Neutrophil (primary cell): ENCODE measurements around the gene TMX1.

Source experiments
- H3K27ac ChIP-seq: fragments of 200-600 bp; sonication (generic); 2 replicates; pipeline ENCODE4 v1.5.1; 2016; ENCODE audit warnings: mild to moderate bottlenecking, moderate library complexity
- H3K27me3 ChIP-seq: fragments of 200-600 bp; sonication (generic); 2 replicates; pipeline ENCODE4 v1.6.0; 2016; ENCODE audit warnings: mild to moderate bottlenecking
- H3K36me3 ChIP-seq: fragments of 200-600 bp; sonication (generic); 2 replicates; pipeline ENCODE4 v1.5.1; 2017
- H3K4me1 ChIP-seq, 2 experiments: fragments of 200-600 bp in 1 of 2; sonication (generic) in 1 of 2; 1 replicate in 1 of 2; 2 replicates in 1 of 2; pipeline versions ENCODE4 v1.5.1 to v1.6.1; 2013 to 2016; ENCODE audit warnings: low read depth in 1 of 2, low read length in 1 of 2, mild to moderate bottlenecking in 1 of 2, moderate library complexity in 1 of 2; ENCODE audit not compliant: control insufficient read depth in 1 of 2, insufficient read depth in 1 of 2
- H3K4me3 ChIP-seq, 2 experiments: fragments of 200-600 bp in 1 of 2; sonication (generic) in 1 of 2; 1 replicate in 1 of 2; 2 replicates in 1 of 2; pipeline ENCODE4 v1.5.1; 2013 to 2016; ENCODE audit warnings: low read depth in 1 of 2, low read length in 1 of 2, mild to moderate bottlenecking in 1 of 2, moderate library complexity in 1 of 2
- H3K9me3 ChIP-seq: fragments of 200-600 bp; sonication (generic); 2 replicates; pipeline ENCODE4 v1.5.1; 2016
- TF ChIP-seq, protein P1 (sequence below): fragments of 200-600 bp; sonication (generic); IDR thresholded peaks from 2 replicates; pipeline ENCODE4 v1.5.1; 2016; ENCODE audit warnings: antibody characterized with exemption

TMX1 gene

DNA sequence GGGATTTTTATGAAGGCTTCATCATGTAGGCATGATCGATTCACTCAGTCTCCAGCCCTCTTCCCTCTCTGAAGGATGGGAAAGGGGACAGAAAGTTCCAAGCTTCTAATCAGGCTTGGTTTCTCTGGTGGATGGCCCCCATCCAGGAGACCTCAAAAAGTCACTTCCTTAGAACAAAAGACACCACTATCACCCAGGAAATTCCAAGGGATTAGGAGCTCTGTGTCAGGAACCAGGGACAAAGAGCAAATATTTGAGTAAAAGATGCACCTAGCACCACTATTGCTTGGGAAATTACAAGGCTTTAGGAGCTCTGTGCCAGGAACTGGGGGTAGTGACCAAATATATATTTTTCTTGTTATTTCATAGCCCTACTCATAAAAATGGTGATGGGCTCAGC, 33.6 kb upstream of the TMX1 start:
- Histone ChIP-seq H3K4me3 (no peak overlapping the region), H3K36me3 (no peaks in the 10 kb centered on the region), H3K27ac (no peak overlapping the region)

DNA sequence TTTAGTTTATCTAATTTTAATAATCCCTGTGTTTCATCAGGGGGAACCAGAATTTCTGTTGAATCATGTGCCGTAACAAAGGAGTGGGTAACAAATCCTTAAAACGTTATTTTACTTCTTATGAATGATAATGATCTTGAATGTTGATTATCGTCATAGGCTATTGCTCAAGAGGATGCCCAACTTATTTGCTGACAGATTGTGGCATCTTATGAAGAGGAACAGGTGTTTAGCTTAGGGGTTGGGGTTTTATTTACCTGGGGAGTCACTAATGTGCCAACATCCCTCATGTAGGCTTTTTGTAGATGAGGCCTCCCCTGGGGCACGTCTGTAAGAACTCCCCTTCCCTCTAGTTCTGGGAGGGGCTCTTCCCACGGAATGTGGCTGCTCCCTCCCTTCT, 32.4 kb upstream of the TMX1 start:
- H3K9me3 ChIP-seq = no peaks in the 10 kb centered on the region
- no peaks in the 10 kb centered on the region for H3K27me3 ChIP-seq
- TF ChIP-seq, protein P1, sequence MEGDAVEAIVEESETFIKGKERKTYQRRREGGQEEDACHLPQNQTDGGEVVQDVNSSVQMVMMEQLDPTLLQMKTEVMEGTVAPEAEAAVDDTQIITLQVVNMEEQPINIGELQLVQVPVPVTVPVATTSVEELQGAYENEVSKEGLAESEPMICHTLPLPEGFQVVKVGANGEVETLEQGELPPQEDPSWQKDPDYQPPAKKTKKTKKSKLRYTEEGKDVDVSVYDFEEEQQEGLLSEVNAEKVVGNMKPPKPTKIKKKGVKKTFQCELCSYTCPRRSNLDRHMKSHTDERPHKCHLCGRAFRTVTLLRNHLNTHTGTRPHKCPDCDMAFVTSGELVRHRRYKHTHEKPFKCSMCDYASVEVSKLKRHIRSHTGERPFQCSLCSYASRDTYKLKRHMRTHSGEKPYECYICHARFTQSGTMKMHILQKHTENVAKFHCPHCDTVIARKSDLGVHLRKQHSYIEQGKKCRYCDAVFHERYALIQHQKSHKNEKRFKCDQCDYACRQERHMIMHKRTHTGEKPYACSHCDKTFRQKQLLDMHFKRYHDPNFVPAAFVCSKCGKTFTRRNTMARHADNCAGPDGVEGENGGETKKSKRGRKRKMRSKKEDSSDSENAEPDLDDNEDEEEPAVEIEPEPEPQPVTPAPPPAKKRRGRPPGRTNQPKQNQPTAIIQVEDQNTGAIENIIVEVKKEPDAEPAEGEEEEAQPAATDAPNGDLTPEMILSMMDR = no peak
- no peak overlapping the region for H3K27ac ChIP-seq
- H3K4me3 ChIP-seq = no peak overlapping the region
- no peaks in the 10 kb centered on the region for H3K36me3 ChIP-seq
- H3K4me1 ChIP-seq = peaks cover 9 to 10% of the 10 kb centered on the region in 2 experiments

More for the DNA sequence above, 33.6 kb upstream of the TMX1 start:
- TF ChIP-seq, protein P1 = no peak
- H3K27me3 ChIP-seq = no peaks in the 10 kb centered on the region
- H3K9me3 ChIP-seq = no peaks in the 10 kb centered on the region
- peaks cover 9 to 10% of the 10 kb centered on the region in 2 experiments for H3K4me1 ChIP-seq

DNA sequence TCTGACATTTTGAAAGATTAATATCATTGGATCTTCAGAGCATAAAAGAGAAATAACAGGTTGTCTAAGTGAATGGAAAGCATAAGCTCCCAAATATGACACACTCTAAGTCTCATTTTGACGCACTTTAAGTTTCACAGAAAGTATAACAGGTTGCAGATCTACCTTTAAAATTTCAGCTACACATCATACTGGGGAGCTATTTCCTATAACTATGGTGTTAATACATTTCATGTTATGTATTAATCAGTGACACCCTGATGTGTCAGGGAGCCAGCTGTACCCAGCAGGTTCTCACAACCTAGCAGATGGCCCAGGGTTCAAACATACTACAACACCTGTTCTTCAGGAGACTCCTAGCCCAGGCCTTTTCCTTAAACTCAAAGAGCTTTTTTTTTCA, 31.1 kb upstream of the TMX1 start:
- TF ChIP-seq, protein P1 = no peak
- H3K36me3 ChIP-seq = no peaks in the 10 kb centered on the region
- no peaks in the 10 kb centered on the region for H3K27me3 ChIP-seq
- no peak overlapping the region for H3K4me3 ChIP-seq
- H3K27ac ChIP-seq = no peak overlapping the region
- H3K4me1 ChIP-seq = peaks cover 9 to 10% of the 10 kb centered on the region in 2 experiments
- H3K9me3 ChIP-seq = no peaks in the 10 kb centered on the region

DNA sequence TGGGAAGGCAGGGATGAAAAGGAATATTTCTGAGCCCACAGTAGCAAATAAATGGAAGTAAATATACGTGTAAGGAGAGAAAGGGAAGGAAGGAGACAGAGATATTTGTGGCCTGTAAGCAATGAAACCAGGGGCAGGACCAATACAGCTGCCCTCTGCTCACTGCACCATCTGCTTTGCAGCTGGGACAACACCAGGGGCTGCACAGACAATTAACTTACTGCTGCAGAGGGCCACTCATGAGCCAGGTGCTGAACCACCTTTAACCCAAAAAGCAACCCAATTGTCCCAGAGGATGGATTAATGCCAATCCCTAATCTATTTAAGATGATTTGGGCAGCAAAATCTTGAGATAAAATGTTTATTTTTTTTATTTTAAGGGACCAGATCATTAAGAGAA, 30.6 kb upstream of the TMX1 start:
- H3K27ac ChIP-seq = no peak overlapping the region
- peaks cover 9 to 10% of the 10 kb centered on the region in 2 experiments for H3K4me1 ChIP-seq
- TF ChIP-seq, protein P1 = no peak
- no peaks in the 10 kb centered on the region for H3K36me3 ChIP-seq
- no peak overlapping the region for H3K4me3 ChIP-seq
- H3K27me3 ChIP-seq = no peaks in the 10 kb centered on the region
- H3K9me3 ChIP-seq = no peaks in the 10 kb centered on the region

DNA sequence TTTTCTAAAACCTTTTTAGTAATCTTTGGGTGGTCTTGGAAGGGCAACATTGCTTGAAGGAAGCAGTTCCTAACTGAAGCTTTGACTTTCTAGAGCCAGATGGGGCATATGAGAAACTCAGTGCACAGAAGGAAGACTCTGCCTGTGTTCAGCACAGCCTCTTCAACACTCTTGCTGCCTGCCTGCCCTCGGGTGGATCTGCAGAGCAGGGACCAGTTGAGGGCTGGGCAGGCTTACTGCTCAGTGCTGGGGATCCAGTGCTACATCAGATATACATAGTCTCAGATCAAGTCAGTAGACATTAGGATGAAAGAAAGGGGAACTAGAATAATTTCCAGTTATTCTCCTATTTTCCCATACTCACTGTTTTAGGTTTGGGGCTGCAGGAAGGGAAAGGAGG, 29.5 kb upstream of the TMX1 start:
- Histone ChIP-seq H3K27ac (no peak overlapping the region), H3K4me3 (no peak overlapping the region), H3K9me3 (no peaks in the 10 kb centered on the region), H3K36me3 (no peaks in the 10 kb centered on the region), H3K27me3 (no peaks in the 10 kb centered on the region), H3K4me1 (peaks cover 5 to 6% of the 10 kb centered on the region in 2 experiments)
- TF ChIP-seq, protein P1 = no peak

DNA sequence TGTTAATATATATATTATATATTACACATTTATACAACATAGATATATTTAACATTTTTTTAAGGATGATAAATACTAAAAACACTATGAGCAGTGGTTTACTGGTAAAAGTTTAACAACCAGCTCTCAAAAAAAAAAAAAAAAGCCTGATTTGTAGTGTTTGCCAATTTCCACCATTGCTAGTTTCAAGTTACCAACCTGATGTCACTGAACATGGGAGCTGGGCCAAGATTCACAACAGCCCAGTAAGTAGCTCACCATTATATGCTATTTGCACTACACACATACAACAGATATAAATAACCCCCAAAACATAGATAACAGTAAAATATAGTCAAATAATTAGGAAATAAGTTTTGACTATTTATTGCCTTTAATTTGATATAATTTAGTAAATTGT, 28.9 kb upstream of the TMX1 start:
- Histone ChIP-seq H3K9me3 (no peaks in the 10 kb centered on the region), H3K27ac (no peak overlapping the region), H3K4me1 (peaks cover 0 to under 1% of the 10 kb centered on the region in 2 experiments), H3K36me3 (no peaks in the 10 kb centered on the region), H3K27me3 (no peaks in the 10 kb centered on the region), H3K4me3 (no peak overlapping the region)
- TF ChIP-seq, protein P1 = no peak
